SK-N-SH (cell line): Measurements from ENCODE around the gene MUCL1.
"Not testable (repeated sequence)": the region's sequence is repeated elsewhere in the genome, so short reads cannot be mapped to it uniquely, and the experiment has no call there.

Experiments
- CTCF ChIP-seq: fragments of 200-600 bp; sonication (generic); IDR thresholded peaks from 2 replicates; pipeline ENCODE4 v1.6.1; 2017; ENCODE audit warnings: antibody characterized with exemption, mild to moderate bottlenecking, moderate library complexity
- GABPA ChIP-seq: IDR thresholded peaks from 2 replicates; pipeline ENCODE4 v1.4.0; 2012; ENCODE audit warnings: low read depth, mild to moderate bottlenecking
- JUND ChIP-seq: IDR thresholded peaks from 2 replicates; pipeline ENCODE4 v1.4.0; 2012
- REST ChIP-seq: IDR thresholded peaks from 2 replicates; pipeline ENCODE4 v1.6.1; 2012; ENCODE audit warnings: mild to moderate bottlenecking, low read depth, low read length, moderate library complexity
- RFX5 ChIP-seq: IDR thresholded peaks from 2 replicates; pipeline ENCODE4 v1.6.1; 2012; ENCODE audit warnings: mild to moderate bottlenecking, improper control_type of control experiment, low read length
- TAF1 ChIP-seq: IDR thresholded peaks from 2 replicates; pipeline ENCODE4 v1.6.1; 2012; ENCODE audit warnings: low read depth, mild to moderate bottlenecking, low read length, moderate library complexity, borderline replicate concordance
- USF1 ChIP-seq: IDR thresholded peaks from 2 replicates; pipeline ENCODE4 v1.4.0; 2012; ENCODE audit warnings: low read depth, borderline replicate concordance
- ZBTB33 ChIP-seq: IDR thresholded peaks from 2 replicates; pipeline ENCODE4 v1.4.0; 2012; ENCODE audit warnings: low read depth, borderline replicate concordance

GRCh38 chr12:54882597-54882996, 28.3 kb downstream of the MUCL1 start:
- TF ChIP-seq CTCF, ZBTB33, GABPA, REST, TAF1, USF1, JUND, RFX5: not testable (repeated sequence)
